ENCODE data around the gene HPGDS.

DNA sequence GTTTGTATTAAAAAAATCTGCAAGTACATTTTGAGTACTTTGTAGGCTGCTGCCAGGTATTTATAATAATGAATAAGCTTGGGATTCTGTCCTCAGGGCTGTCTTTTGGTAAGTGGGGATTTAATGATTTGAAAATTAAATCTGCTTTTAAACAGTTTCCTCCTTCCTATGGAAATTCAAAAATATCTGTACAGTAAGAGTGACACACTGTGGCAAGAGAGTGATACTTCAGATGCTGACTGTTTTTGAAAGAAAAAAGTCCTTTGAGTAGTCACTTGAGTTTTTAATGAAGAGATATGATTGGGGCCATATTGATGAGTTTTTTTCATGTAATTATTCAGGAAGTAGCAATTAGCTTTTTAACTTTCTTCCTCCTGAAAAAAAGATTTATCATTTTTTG lies 85.8 kb downstream of the HPGDS start:
- TF ChIP-seq EZH2 (IDR thresholded peaks at IDR 0.05) (no peak), POLR2AphosphoS5 (IDR thresholded peaks at IDR 0.05; ENCODE audit: borderline replicate concordance, low read depth, low read length) (no peak), FOXP2 (optimal IDR thresholded peaks at IDR 0.05; ENCODE audit: control extremely low read depth, extremely low read length, insufficient read depth) (no peak)
